ENCODE measurements around the gene TSEN34. TPM values are rescaled to one million over a fixed set of nuclear protein-coding genes. Genes with fewer than 3 reads are reported as not detected.
"Not testable (repeated sequence)": the region's sequence is repeated elsewhere in the genome, so short reads cannot be mapped to it uniquely, and the experiment has no call there.

The TSEN34 gene
- total RNA-seq, 2 donors from 2014 or later: 36.7 to 37.0 TPM

GRCh38 chr19:54193011-54193410 lies 1.9 kb downstream of the TSEN34 start:
- Histone ChIP-seq H3K27ac (no peak overlapping the region), H3K4me3 (no peak overlapping the region), H3K27me3 (no peaks in the 10 kb centered on the region), H3K9me3 (no peaks in the 10 kb centered on the region), H3K36me3 (peaks cover 15% of the 10 kb centered on the region), H3K4me1 (peaks cover 0 to 23% of the 10 kb centered on the region in 2 donors)
- TF ChIP-seq CTCF (IDR thresholded peaks at IDR 0.05): no peak
- DNase-seq (ENCODE audit: low spot score): no peak

DNA sequence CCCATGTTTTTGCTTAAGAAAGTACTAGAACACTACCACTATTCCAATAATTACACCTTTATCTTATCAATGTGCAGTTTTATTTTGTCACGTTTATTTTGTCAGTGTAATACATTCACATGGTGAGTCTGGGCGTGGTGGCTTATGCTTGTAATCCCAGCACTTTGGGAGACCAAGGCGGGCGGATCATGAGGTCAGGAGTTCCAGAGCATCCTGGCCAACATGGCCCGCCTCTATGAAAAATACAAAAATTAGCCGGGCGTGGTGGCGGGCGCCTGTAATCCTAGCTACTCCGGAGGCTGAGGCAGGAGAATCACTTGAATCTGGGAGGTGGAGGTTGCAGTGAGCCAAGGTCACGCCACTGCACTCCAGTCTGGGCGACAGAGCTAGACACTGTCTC lies 3.4 kb downstream of the TSEN34 start:
- H3K27me3 ChIP-seq; DNase-seq (ENCODE audit: low spot score); H3K9me3 ChIP-seq; H3K4me3 ChIP-seq; H3K27ac ChIP-seq: not testable (repeated sequence)
- Histone ChIP-seq H3K4me1 (peaks cover 0 to 13% of the 10 kb centered on the region in 2 donors), H3K36me3 (peaks cover 15% of the 10 kb centered on the region)

- no peak overlapping the region for H3K27ac ChIP-seq
- no peak for TF ChIP-seq CTCF (IDR thresholded peaks at IDR 0.05)
- H3K4me3 ChIP-seq: no peak overlapping the region
- peaks cover 18% of the 10 kb centered on the region for H3K36me3 ChIP-seq
- peaks cover 0 to 19% of the 10 kb centered on the region in 2 donors for H3K4me1 ChIP-seq
- DNase-seq (ENCODE audit: low spot score): no peak
- H3K9me3 ChIP-seq: no peaks in the 10 kb centered on the region
- H3K27me3 ChIP-seq: no peaks in the 10 kb centered on the region
Observed at GRCh38 chr19:54196536-54196935, 5.4 kb downstream of the TSEN34 start.

- Histone ChIP-seq H3K9me3 (no peaks in the 10 kb centered on the region), H3K4me1 (peaks cover 0 to 19% of the 10 kb centered on the region in 2 donors), H3K4me3 (no peak overlapping the region), H3K36me3 (peaks cover 24% of the 10 kb centered on the region), H3K27ac (no peak overlapping the region), H3K27me3 (no peaks in the 10 kb centered on the region)
- TF ChIP-seq CTCF (IDR thresholded peaks at IDR 0.05): no peak
- no peak for DNase-seq (ENCODE audit: low spot score)
Observed at GRCh38 chr19:54197121-54197520, 6.0 kb downstream of the TSEN34 start.

DNA sequence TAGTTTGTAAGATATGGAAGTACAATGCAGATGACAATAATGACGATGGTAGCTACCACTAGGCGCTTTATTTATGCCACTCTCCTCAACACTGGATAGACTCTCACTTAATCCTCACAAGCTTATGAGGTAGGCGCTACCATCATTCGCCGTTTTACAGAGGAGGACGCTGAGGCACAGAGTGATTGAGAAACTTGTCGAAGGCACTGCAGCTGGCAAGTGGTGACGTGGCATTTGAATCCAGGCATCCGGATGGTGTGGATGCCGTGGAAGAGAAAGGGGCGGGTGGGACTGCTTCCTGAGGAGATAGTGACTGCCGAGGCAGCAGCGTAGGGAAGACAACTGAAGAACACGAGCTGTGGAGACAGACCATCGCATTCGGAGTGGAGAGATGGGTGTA lies 8.3 kb downstream of the TSEN34 start:
- peaks cover 0 to 38% of the 10 kb centered on the region in 2 donors for H3K4me1 ChIP-seq
- no peak for DNase-seq (ENCODE audit: low spot score)
- H3K27me3 ChIP-seq: no peaks in the 10 kb centered on the region
- TF ChIP-seq CTCF (IDR thresholded peaks at IDR 0.05): no peak
- H3K27ac ChIP-seq: peak overlapping the region in 1 of 2 donors; percentile 98
- no peak overlapping the region for H3K4me3 ChIP-seq
- H3K36me3 ChIP-seq: peaks cover 33% of the 10 kb centered on the region
- H3K9me3 ChIP-seq: no peaks in the 10 kb centered on the region

- no peak for DNase-seq (ENCODE audit: low spot score)
Observed at GRCh38 chr19:54201172-54201701, 10.1 kb downstream of the TSEN34 start.

More at GRCh38 chr19:54201172-54201701, 10.1 kb downstream of the TSEN34 start:
- Histone ChIP-seq H3K4me1 (peaks cover 0 to 57% of the 10 kb centered on the region in 2 donors), H3K36me3 (peaks cover 51% of the 10 kb centered on the region), H3K27ac (peak overlapping the region; percentile 96 to 98), H3K4me3 (peak overlapping the region; percentile 73), H3K9me3 (no peaks in the 10 kb centered on the region), H3K27me3 (no peaks in the 10 kb centered on the region)
- no peak for TF ChIP-seq CTCF (IDR thresholded peaks at IDR 0.05)

Data from right atrium auricular region (tissue), 2 donors.